HepG2 (cell line): ENCODE data around the gene KLF11. TPM values are rescaled to one million over a fixed set of nuclear protein-coding genes. Genes with fewer than 3 reads are reported as not detected.

Experiments
- ADNP ChIP-seq: sonication (generic); formaldehyde crosslinking; IDR thresholded peaks from 2 replicates; pipeline ENCODE4 v1.4.0; 2020; ENCODE audit warnings: missing genetic modification reagents
- ATAD3A ChIP-seq: sonication (generic); formaldehyde crosslinking; IDR thresholded peaks from 2 replicates; pipeline ENCODE4 v1.4.0; 2020; ENCODE audit warnings: missing genetic modification reagents
- ATF7 ChIP-seq, 2 experiments: fragments of 450-650 bp in 1 of 2; sonication (generic) in 1 of 2; formaldehyde crosslinking in 1 of 2; IDR thresholded peaks; 2 replicates each; pipeline versions ENCODE4 v1.4.0 to v1.6.1; 2016 to 2020; ENCODE audit warnings: antibody characterized with exemption in 1 of 2, mild to moderate bottlenecking in 1 of 2, missing genetic modification reagents in 1 of 2
- DNMT3B ChIP-seq: conservative IDR thresholded peaks from 2 replicates; pipeline ENCODE4 v1.6.1; 2016; ENCODE audit warnings: missing biosample characterization, control low read depth
- HMG20A ChIP-seq: IDR thresholded peaks from 2 replicates; pipeline ENCODE4 v1.6.1; 2016; ENCODE audit warnings: borderline replicate concordance
- HNRNPUL1 ChIP-seq: fragments of 200-400 bp; formaldehyde crosslinking; IDR thresholded peaks from 2 replicates; pipeline ENCODE4 v1.6.1; 2017; ENCODE audit warnings: low read depth, mild to moderate bottlenecking, low read length, moderate library complexity
- JARID2 ChIP-seq: sonication (generic); formaldehyde crosslinking; IDR thresholded peaks from 2 replicates; pipeline ENCODE4 v1.8.1; 2023; ENCODE audit warnings: missing genetic modification reagents, inconsistent platforms; ENCODE audit not compliant: insufficient replicate concordance
- PHF20 ChIP-seq: sonication (generic); formaldehyde crosslinking; IDR thresholded peaks from 2 replicates; pipeline ENCODE4 v1.5.0; 2020; ENCODE audit warnings: mild to moderate bottlenecking, missing genetic modification reagents
- THAP11 ChIP-seq: IDR thresholded peaks from 2 replicates; pipeline ENCODE4 v1.6.1; 2016; ENCODE audit warnings: missing biosample characterization, missing genetic modification reagents
- TMF1 ChIP-seq: sonication (generic); formaldehyde crosslinking; IDR thresholded peaks from 2 replicates; pipeline ENCODE4 v1.8.1; 2022; ENCODE audit warnings: low read depth, missing genetic modification reagents
- YY1 ChIP-seq: IDR thresholded peaks from 2 replicates; pipeline ENCODE4 v1.6.1; 2011; ENCODE audit warnings: low read length, low read depth, moderate library complexity, mild to moderate bottlenecking; ENCODE audit not compliant: insufficient read depth, insufficient replicate concordance
- ZNF296 ChIP-seq: sonication (generic); formaldehyde crosslinking; conservative IDR thresholded peaks from 2 replicates; pipeline ENCODE4 v1.5.0; 2020; ENCODE audit warnings: mild to moderate bottlenecking, missing genetic modification reagents
- ZNF354B ChIP-seq: sonication (generic); formaldehyde crosslinking; IDR thresholded peaks from 2 replicates; pipeline ENCODE4 v1.8.0; 2022; ENCODE audit warnings: mild to moderate bottlenecking, missing genetic modification reagents
- ZNF605 ChIP-seq: sonication (generic); formaldehyde crosslinking; IDR thresholded peaks from 2 replicates; pipeline ENCODE4 v1.8.0; 2022; ENCODE audit warnings: mild to moderate bottlenecking, missing genetic modification reagents
- ZNF674 ChIP-seq: sonication (generic); formaldehyde crosslinking; IDR thresholded peaks from 2 replicates; pipeline ENCODE4 v1.5.0; 2020; ENCODE audit warnings: low read depth, mild to moderate bottlenecking, missing genetic modification reagents
- polyA plus RNA-seq, 8 experiments: library from polyadenylated mRNA; depleted of rRNA in 3 of 8; stranded (reverse) in 7 of 8; unstranded in 1 of 8; fragments of >200 nt; fragmentation: Illumina TruSeq in 4 of 8; extraction: Trizol in 4 of 8; gene quantifications; 2 replicates each; pipeline versions ENCODE4 v1.2.1 to v1.2.3, GENCODE V29; 2011 to 2016; ENCODE audit warnings: low read depth in 4 of 8, missing spikeins in 1 of 8, mixed read lengths in 1 of 8; ENCODE audit not compliant: insufficient read depth in 1 of 8
- total RNA-seq, 5 experiments: library from RNA; depleted of rRNA; stranded (reverse); fragments of >200 nt; fragmentation: Illumina TruSeq; extraction: Trizol; gene quantifications; 2 replicates each; pipeline ENCODE4 v1.2.3, GENCODE V29; 2016; ENCODE audit warnings: low read depth in 1 of 5
- TF ChIP-seq, protein P1 (sequence below): sonication (generic); formaldehyde crosslinking; IDR thresholded peaks from 2 replicates; pipeline ENCODE4 v1.5.0; 2020; ENCODE audit warnings: mild to moderate bottlenecking, missing genetic modification reagents
- TF ChIP-seq, protein P2 (sequence below): sonication (generic); formaldehyde crosslinking; IDR thresholded peaks from 2 replicates; pipeline ENCODE4 v1.8.1; 2022; ENCODE audit warnings: low read depth, mild to moderate bottlenecking, missing genetic modification reagents
- TF ChIP-seq, protein P3 (sequence below): sonication (generic); formaldehyde crosslinking; IDR thresholded peaks from 2 replicates; pipeline ENCODE4 v1.5.0; 2020; ENCODE audit warnings: mild to moderate bottlenecking, missing genetic modification reagents, moderate library complexity
- TF ChIP-seq, protein P4 (sequence below): sonication (generic); formaldehyde crosslinking; IDR thresholded peaks from 2 replicates; pipeline ENCODE4 v1.4.0; 2020; ENCODE audit warnings: missing genetic modification reagents
- TF ChIP-seq, protein P5 (sequence below): sonication (generic); formaldehyde crosslinking; IDR thresholded peaks from 2 replicates; pipeline ENCODE4 v1.8.0; 2022; ENCODE audit warnings: missing genetic modification reagents, mild to moderate bottlenecking, borderline replicate concordance

The KLF11 gene
- total and polyA plus RNA-seq, 2 of the 13 experiments (the other 11 are each of a cell fraction or from before 2014, with no cell fraction given) = 2.5 to 11.8 TPM

DNA sequence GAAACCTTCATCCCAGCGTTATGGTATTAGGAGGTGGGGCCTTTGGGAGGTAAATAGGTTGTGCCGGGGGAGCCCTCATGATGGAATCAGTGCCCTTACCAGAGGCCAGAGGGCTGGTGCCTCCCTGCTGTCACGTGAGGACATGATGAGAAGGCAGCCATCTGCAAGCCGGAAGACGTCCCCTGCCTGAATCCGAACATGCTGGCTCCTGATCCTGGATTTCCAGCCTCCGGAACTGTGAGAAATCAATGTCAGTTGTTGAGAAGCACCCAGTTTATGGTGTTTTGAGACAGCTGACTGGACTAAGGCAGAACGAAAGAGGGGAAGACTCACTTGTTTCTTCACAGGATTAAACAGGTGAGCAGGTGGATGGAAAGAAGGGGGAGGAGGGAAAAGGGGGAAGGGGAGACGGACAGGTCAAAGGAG is 13.0 kb upstream of the KLF11 start (continued):
- TF ChIP-seq, protein P1, sequence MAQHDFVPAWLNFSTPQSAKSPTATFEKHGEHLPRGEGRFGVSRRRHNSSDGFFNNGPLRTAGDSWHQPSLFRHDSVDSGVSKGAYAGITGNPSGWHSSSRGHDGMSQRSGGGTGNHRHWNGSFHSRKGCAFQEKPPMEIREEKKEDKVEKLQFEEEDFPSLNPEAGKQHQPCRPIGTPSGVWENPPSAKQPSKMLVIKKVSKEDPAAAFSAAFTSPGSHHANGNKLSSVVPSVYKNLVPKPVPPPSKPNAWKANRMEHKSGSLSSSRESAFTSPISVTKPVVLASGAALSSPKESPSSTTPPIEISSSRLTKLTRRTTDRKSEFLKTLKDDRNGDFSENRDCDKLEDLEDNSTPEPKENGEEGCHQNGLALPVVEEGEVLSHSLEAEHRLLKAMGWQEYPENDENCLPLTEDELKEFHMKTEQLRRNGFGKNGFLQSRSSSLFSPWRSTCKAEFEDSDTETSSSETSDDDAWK = no peak
- TF ChIP-seq ZNF296 (no peak), YY1 (peak; percentile 48), THAP11 (0 out of 2 replicates have a peak, but pooled peaks have one; percentile 15), ATAD3A (no peak), ZNF605 (peak; percentile 35; the same call in 1 of the 2 replicates), JARID2 (CRISPR knock-in tag) (no peak), HNRNPUL1 (no peak), PHF20 (peak; percentile 57; the same call in 1 of the 2 replicates), ADNP (CRISPR knock-in tag) (no peak), TMF1 (no peak), ZNF674 (CRISPR knock-in tag) (no peak), ATF7 (IDR thresholded peaks at IDR 0.05) (no peak), ATF7 (CRISPR knock-in tag; IDR thresholded peaks at IDR 0.05) (no peak), DNMT3B (CRISPR knock-in tag) (no peak), HMG20A (CRISPR knock-in tag) (0 out of 2 replicates have a peak, but pooled peaks have one; percentile 5), ZNF354B (no peak)
- TF ChIP-seq, protein P2, sequence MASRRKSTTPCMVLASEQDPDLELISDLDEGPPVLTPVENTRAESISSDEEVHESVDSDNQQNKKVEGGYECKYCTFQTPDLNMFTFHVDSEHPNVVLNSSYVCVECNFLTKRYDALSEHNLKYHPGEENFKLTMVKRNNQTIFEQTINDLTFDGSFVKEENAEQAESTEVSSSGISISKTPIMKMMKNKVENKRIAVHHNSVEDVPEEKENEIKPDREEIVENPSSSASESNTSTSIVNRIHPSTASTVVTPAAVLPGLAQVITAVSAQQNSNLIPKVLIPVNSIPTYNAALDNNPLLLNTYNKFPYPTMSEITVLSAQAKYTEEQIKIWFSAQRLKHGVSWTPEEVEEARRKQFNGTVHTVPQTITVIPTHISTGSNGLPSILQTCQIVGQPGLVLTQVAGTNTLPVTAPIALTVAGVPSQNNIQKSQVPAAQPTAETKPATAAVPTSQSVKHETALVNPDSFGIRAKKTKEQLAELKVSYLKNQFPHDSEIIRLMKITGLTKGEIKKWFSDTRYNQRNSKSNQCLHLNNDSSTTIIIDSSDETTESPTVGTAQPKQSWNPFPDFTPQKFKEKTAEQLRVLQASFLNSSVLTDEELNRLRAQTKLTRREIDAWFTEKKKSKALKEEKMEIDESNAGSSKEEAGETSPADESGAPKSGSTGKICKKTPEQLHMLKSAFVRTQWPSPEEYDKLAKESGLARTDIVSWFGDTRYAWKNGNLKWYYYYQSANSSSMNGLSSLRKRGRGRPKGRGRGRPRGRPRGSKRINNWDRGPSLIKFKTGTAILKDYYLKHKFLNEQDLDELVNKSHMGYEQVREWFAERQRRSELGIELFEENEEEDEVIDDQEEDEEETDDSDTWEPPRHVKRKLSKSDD (CRISPR knock-in tag) = no peak
- TF ChIP-seq, protein P3, sequence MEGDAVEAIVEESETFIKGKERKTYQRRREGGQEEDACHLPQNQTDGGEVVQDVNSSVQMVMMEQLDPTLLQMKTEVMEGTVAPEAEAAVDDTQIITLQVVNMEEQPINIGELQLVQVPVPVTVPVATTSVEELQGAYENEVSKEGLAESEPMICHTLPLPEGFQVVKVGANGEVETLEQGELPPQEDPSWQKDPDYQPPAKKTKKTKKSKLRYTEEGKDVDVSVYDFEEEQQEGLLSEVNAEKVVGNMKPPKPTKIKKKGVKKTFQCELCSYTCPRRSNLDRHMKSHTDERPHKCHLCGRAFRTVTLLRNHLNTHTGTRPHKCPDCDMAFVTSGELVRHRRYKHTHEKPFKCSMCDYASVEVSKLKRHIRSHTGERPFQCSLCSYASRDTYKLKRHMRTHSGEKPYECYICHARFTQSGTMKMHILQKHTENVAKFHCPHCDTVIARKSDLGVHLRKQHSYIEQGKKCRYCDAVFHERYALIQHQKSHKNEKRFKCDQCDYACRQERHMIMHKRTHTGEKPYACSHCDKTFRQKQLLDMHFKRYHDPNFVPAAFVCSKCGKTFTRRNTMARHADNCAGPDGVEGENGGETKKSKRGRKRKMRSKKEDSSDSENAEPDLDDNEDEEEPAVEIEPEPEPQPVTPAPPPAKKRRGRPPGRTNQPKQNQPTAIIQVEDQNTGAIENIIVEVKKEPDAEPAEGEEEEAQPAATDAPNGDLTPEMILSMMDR (CRISPR knock-in tag) = no peak
- TF ChIP-seq, protein P4, sequence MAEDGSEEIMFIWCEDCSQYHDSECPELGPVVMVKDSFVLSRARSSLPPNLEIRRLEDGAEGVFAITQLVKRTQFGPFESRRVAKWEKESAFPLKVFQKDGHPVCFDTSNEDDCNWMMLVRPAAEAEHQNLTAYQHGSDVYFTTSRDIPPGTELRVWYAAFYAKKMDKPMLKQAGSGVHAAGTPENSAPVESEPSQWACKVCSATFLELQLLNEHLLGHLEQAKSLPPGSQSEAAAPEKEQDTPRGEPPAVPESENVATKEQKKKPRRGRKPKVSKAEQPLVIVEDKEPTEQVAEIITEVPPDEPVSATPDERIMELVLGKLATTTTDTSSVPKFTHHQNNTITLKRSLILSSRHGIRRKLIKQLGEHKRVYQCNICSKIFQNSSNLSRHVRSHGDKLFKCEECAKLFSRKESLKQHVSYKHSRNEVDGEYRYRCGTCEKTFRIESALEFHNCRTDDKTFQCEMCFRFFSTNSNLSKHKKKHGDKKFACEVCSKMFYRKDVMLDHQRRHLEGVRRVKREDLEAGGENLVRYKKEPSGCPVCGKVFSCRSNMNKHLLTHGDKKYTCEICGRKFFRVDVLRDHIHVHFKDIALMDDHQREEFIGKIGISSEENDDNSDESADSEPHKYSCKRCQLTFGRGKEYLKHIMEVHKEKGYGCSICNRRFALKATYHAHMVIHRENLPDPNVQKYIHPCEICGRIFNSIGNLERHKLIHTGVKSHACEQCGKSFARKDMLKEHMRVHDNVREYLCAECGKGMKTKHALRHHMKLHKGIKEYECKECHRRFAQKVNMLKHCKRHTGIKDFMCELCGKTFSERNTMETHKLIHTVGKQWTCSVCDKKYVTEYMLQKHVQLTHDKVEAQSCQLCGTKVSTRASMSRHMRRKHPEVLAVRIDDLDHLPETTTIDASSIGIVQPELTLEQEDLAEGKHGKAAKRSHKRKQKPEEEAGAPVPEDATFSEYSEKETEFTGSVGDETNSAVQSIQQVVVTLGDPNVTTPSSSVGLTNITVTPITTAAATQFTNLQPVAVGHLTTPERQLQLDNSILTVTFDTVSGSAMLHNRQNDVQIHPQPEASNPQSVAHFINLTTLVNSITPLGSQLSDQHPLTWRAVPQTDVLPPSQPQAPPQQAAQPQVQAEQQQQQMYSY = peak; percentile 96
- TF ChIP-seq, protein P5, sequence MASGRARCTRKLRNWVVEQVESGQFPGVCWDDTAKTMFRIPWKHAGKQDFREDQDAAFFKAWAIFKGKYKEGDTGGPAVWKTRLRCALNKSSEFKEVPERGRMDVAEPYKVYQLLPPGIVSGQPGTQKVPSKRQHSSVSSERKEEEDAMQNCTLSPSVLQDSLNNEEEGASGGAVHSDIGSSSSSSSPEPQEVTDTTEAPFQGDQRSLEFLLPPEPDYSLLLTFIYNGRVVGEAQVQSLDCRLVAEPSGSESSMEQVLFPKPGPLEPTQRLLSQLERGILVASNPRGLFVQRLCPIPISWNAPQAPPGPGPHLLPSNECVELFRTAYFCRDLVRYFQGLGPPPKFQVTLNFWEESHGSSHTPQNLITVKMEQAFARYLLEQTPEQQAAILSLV (CRISPR knock-in tag) = no peak
